Nephron (organoid): Measurements from ENCODE around the gene PRKD1.

Source experiments
- H3K27ac Mint-ChIP-seq, 3 experiments: 2 replicates each; pipeline ENCODE4 v1.8.0; 2020; ENCODE audit warnings: mixed read lengths in 3 of 3, mild to moderate bottlenecking in 2 of 3, moderate library complexity in 1 of 3
- H3K27me3 Mint-ChIP-seq: 2 replicates; pipeline ENCODE4 v1.8.0; 2021; ENCODE audit warnings: low read depth, mild to moderate bottlenecking, moderate library complexity, mixed read lengths
- H3K36me3 Mint-ChIP-seq: 2 replicates; pipeline ENCODE4 v1.8.0; 2020; ENCODE audit warnings: low read depth, mixed read lengths
- H3K4me1 Mint-ChIP-seq: 2 replicates; pipeline ENCODE4 v1.8.0; 2020; ENCODE audit warnings: mixed read lengths
- H3K4me3 Mint-ChIP-seq, 3 experiments: 2 replicates each; pipeline ENCODE4 v1.8.0; 2020; ENCODE audit warnings: mild to moderate bottlenecking in 3 of 3, mixed read lengths in 3 of 3, moderate library complexity in 2 of 3
- H3K9me3 Mint-ChIP-seq: 2 replicates; pipeline ENCODE4 v1.8.0; 2020; ENCODE audit warnings: mixed read lengths
- CTCF ChIP-seq, 3 experiments: fragments of 200-600 bp; sonication (generic); IDR thresholded peaks; one replicate each; pipeline ENCODE4 v1.5.0; 2021; ENCODE audit warnings: antibody characterized with exemption in 3 of 3; ENCODE audit not compliant: unreplicated experiment in 3 of 3

Gene PRKD1

DNA sequence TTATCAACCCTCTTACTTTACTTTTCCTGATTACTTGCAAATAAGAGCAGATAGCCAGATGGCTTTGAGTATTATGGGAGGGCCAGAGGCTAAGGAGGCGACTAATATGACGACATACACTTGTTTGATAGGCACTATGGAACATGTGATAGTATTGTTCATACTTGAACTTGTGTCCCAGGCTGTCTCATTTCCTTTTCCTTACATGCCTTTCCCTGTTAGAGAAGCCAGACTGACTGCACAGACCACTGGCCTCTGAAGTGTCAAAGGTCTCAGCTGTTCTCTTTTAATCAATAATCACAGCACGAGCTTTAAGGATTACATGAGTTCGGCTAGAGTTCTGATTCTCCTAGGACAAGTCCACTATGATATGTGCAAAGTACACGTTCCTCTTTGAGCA lies 326.0 kb downstream of the PRKD1 start:
- Mint-ChIP-seq H3K27me3 (no peaks in the 10 kb centered on the region), H3K36me3 (peaks cover 6% of the 10 kb centered on the region), H3K4me1 (no peaks in the 10 kb centered on the region), H3K9me3 (no peaks in the 10 kb centered on the region), H3K27ac (peak overlapping the region in 2 of 3 experiments; percentile 28 to 58), H3K4me3 (no peak overlapping the region)
- TF ChIP-seq CTCF (IDR thresholded peaks at IDR 0.05; ENCODE audit: unreplicated experiment in 3 of 3) = no peak

DNA sequence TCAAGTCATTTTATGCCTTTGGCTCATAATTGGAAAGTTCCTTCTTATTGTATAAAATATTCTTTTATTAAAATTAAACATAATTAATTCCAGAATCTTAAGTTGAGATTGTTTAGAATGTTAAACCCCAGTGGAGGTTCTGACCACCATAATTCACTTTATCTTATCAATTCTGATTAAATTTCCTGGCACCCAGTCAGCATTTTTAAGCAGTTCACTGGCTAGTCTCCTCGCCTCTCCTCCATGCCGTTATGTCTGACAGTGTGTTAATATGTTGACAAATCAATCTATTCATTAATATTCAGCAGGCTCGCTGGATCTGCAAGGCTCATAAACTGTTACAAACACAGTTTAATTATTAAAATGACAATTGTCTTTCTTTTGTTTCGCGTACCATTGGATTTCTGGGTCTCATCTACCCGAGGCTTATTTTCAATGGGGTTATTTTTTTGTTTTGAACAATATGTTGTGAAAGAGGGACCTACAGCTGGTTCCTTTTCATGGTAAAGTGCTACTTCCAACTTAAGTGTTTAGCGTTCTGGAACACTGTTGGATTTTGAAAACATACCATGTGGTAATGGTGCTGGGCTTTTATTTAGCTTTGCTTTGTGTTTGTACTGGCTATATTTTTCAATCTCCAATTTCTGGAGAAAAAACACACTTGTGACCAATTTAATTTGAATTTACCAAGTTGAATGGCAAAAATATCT lies 339.7 kb downstream of the PRKD1 start:
- Mint-ChIP-seq H3K36me3 (no peaks in the 10 kb centered on the region), H3K9me3 (no peaks in the 10 kb centered on the region), H3K27ac (no peak overlapping the region), H3K4me1 (peaks cover 11% of the 10 kb centered on the region), H3K27me3 (no peaks in the 10 kb centered on the region), H3K4me3 (no peak overlapping the region)
- no peak for TF ChIP-seq CTCF (IDR thresholded peaks at IDR 0.05; ENCODE audit: unreplicated experiment in 3 of 3)

- Mint-ChIP-seq H3K4me1 (peaks cover 11% of the 10 kb centered on the region), H3K4me3 (no peak overlapping the region), H3K9me3 (no peaks in the 10 kb centered on the region), H3K36me3 (no peaks in the 10 kb centered on the region), H3K27me3 (no peaks in the 10 kb centered on the region), H3K27ac (peak overlapping the region in 1 of 3 experiments; percentile 2)
- TF ChIP-seq CTCF (IDR thresholded peaks at IDR 0.05; ENCODE audit: unreplicated experiment in 3 of 3) = no peak
Observed at GRCh38 chr14:29587046-29587445, 340.6 kb downstream of the PRKD1 start.

- H3K27ac Mint-ChIP-seq = peak overlapping the region; percentile 17 to 84 (median 24)
- H3K9me3 Mint-ChIP-seq = no peaks in the 10 kb centered on the region
- no peaks in the 10 kb centered on the region for H3K36me3 Mint-ChIP-seq
- no peak for TF ChIP-seq CTCF (IDR thresholded peaks at IDR 0.05; ENCODE audit: unreplicated experiment in 3 of 3)
- H3K27me3 Mint-ChIP-seq = no peaks in the 10 kb centered on the region
- peak overlapping the region in 1 of 3 experiments; percentile 2 for H3K4me3 Mint-ChIP-seq
- H3K4me1 Mint-ChIP-seq = peaks cover 11% of the 10 kb centered on the region
Observed at GRCh38 chr14:29584992-29585391, 342.7 kb downstream of the PRKD1 start.

- peaks cover 4% of the 10 kb centered on the region for H3K36me3 Mint-ChIP-seq
- no peaks in the 10 kb centered on the region for H3K9me3 Mint-ChIP-seq
- no peak for TF ChIP-seq CTCF (IDR thresholded peaks at IDR 0.05; ENCODE audit: unreplicated experiment in 3 of 3)
- no peak overlapping the region for H3K27ac Mint-ChIP-seq
- H3K4me1 Mint-ChIP-seq = peaks cover 7% of the 10 kb centered on the region
- no peak overlapping the region for H3K4me3 Mint-ChIP-seq
- H3K27me3 Mint-ChIP-seq = no peaks in the 10 kb centered on the region
Observed at GRCh38 chr14:29580763-29581162, 346.9 kb downstream of the PRKD1 start.

GRCh38 chr14:29579838-29580237 lies 347.8 kb downstream of the PRKD1 start:
- no peak for TF ChIP-seq CTCF (IDR thresholded peaks at IDR 0.05; ENCODE audit: unreplicated experiment in 3 of 3)
- Mint-ChIP-seq H3K27me3 (no peaks in the 10 kb centered on the region), H3K27ac (no peak overlapping the region), H3K36me3 (peaks cover 4% of the 10 kb centered on the region), H3K4me1 (peaks cover 2% of the 10 kb centered on the region), H3K9me3 (no peaks in the 10 kb centered on the region), H3K4me3 (no peak overlapping the region)
